ENCODE results near the gene LRRC66.

LRRC66 gene

GRCh38 chr4:52019936-52020657 lies at the start of gene LRRC66:
LRRC66 (minus strand) TSS chr4:52020363; CDS start chr4:52017613, 2,750 bp downstream.
- DNase-seq = no peak

DNA sequence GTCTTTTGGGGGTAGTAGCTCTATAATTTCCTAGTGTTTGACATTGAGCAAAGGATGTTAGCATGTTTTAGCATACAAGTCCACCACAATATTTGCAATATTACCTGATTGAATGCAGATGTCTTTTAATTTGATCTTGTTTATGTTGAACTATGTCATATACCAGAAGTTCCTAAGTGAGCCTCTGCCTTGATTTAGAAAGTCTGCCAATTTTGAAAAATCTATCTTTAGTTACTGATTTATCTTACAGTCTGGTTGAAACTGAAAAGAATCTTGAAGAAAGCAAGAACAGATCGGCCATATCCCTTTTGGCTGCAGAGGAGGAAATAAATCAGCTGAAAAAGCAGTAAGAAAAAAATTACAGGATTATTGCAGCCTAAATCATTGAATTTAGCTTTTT lies 49.4 kb upstream of the LRRC66 start:
- DNase-seq = no peak

DNA sequence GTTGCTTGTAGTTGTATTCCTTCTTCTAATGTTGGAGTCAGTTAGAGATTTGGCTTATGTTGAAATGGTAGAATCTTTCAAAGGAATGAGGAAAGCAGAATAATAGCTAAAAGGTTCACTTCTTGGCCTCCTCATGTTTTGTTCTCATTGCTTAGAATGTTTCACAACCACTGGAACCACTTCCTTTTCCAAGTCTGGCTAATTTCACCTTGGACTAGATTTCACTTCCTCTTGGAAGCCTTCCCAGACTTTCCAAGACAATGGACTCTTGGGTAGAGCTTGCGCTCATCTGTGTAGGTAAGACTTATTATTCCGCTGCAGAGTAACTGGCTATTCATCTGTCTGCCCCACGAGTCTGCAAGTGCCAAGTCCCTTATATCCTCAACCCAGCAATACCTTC lies 39.2 kb upstream of the LRRC66 start:
- no peak for DNase-seq

GRCh38 chr4:52058275-52058674 lies 38.1 kb upstream of the LRRC66 start:
- DNase-seq = no peak

- DNase-seq = no peak
Measured at GRCh38 chr4:52057196-52057595, 37.0 kb upstream of the LRRC66 start.

DNA sequence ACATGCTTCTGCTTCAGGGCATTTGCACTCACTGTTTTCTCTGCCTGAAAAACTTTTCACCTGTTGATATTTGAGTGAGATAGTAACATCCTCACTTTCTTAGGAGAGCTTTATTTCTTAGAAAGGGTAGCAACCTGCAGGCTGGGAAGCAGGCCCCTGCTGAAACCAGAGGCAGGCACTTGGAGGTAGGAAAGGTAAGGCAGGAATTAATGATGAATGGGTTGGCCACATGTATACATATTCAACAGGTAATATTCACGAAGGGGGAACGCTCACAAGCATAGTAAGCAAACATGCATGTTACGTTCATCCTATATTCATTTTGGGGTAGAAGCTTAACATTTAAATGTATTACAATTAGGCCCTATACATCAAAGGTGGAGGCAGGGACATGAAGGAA lies 34.1 kb upstream of the LRRC66 start:
- no peak for DNase-seq

- no peak for DNase-seq
Measured at GRCh38 chr4:52052475-52052780, 32.3 kb upstream of the LRRC66 start.

- peak; percentile 1 for DNase-seq
Measured at GRCh38 chr4:52051615-52052474, 31.7 kb upstream of the LRRC66 start.

DNA sequence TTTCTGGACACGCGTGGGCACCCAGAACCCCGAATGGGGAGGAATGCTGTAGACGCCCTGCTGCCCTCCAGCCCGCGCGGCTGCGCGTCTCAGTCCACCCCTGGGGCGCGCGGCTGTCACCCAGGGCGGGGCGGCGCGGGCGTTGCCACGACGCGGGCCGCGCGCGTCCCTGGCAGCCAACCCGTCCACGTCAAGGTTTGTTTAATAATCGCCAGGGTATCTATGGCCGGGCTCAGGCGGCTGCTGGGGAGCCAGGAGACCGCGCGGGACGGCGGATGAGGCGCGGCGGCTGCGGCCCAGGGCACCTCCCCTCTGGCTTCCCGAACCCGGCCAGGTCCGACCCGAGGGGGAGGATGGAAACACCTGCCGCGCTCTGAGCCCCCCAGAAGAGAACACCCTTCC lies 31.1 kb upstream of the LRRC66 start, which contains the start of gene SPATA18:
TSS of gene SPATA18 (plus strand) at position 92 of the 402 bp plus-strand sequence. CDS start 401 bp downstream, outside the sequence.
- DNase-seq = no peak

DNA sequence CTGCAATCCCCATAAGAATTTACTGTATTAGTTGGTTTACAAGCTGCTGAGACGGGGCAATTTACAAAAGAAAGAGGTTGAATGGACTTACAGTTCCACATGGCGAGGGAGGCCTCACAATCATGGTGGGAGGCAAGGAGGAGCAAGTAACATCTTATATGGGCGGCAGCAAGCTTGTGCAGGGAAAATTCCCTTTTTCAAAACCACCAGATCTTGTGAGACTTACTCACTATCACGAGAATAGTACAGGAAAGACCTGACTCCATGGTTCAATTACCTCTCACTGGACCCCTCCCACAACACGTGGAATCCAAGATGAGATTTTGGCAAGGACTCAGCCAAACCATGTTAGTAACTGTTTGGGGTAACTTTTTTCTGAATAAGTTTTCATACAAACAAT lies 29.1 kb upstream of the LRRC66 start:
- DNase-seq = no peak

GRCh38 chr4:52045028-52045427 lies 24.9 kb upstream of the LRRC66 start:
- DNase-seq = no peak

GRCh38 chr4:52038103-52038912 lies 18.1 kb upstream of the LRRC66 start, which contains the start of gene SGCB:
SGCB (minus strand) TSS chr4:52038299; CDS start chr4:52038259, 40 bp downstream.
- DNase-seq = peak; percentile 77

- no peak for DNase-seq
Measured at GRCh38 chr4:52037689-52038102, 17.5 kb upstream of the LRRC66 start.

GRCh38 chr4:52036886-52037530 lies 16.8 kb upstream of the LRRC66 start:
- DNase-seq = no peak

DNA sequence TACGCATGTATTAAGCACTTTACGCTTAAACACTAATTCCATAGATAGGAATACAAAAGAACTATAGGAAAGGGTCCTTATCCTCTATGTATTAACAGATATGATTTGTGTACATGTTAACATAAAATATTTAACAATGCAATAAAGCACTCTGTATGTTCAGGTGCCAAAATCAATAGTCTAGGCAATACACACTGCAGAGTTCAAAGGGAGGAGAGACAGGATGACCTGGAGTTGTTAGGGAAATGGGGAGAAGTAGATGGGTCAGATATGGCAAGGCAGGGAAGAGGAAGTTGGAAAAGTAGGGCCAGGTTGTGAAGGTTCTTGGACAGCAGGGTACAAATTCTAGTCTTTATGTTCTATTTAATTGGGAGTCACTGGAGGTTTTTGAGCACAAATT lies 15.0 kb upstream of the LRRC66 start:
- DNase-seq = no peak

GRCh38 chr4:52032005-52032404 lies 11.8 kb upstream of the LRRC66 start:
- DNase-seq = no peak

DNA sequence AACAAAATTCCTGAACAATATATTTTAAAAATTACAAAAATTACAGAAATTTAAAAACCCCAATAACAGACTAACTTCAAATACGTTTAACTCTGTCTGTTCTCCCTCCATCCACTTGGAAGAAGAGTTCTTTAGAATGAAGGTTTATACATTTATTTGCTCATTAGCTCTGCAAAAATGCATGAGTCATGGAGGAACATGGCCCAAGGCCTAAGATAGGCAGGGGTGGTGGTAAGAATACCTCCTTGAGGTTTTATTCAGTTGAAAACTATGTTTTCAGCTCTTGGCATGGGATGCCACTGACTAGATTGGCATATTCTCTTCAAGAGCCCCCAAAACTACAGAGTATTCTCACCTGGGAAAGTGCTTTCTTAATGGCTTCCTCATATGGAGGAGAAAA lies 8.8 kb upstream of the LRRC66 start:
- DNase-seq = no peak

DNA sequence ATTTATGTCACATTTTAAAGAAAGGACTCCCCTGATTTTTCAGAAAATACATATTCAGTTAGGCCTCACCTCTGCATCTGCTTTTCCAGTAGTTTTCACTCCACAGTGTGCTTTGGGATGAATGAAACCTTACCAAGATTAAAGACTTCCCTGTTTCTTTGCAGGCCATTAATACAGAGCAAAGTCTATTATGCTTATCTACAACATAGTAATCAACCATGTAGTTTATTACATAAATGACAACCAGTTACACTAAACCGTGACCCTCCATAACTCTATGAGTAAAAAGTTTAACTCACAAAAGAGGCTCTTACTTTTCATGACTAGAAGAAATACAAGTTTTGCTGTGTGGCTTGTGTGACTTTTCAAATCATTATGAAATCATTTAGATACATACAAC lies 2.3 kb downstream of the LRRC66 start:
- DNase-seq = no peak

DNA sequence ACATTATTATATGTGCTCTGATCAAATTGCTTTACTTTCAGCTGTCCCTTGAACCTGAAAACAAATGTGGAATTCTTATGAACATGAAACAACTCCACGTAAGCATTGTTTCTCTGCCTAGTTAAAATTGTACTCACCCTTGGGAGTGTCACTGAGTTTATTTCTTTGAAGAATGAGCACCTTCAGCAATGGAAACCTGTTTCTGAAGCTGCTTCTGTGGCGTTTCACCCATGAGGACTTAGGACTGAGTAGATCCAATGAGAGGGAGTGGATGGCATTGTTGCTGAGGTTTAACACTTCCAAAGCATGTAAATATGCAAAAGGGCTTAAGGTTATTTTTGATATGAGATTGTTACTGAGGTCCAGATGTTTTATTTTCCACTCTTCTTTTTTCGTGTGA lies 3.2 kb downstream of the LRRC66 start:
- no peak for DNase-seq

GRCh38 chr4:52015366-52015765 lies 4.8 kb downstream of the LRRC66 start:
- no peak for DNase-seq

- no peak for DNase-seq
Measured at GRCh38 chr4:52014903-52015302, 5.3 kb downstream of the LRRC66 start.

DNA sequence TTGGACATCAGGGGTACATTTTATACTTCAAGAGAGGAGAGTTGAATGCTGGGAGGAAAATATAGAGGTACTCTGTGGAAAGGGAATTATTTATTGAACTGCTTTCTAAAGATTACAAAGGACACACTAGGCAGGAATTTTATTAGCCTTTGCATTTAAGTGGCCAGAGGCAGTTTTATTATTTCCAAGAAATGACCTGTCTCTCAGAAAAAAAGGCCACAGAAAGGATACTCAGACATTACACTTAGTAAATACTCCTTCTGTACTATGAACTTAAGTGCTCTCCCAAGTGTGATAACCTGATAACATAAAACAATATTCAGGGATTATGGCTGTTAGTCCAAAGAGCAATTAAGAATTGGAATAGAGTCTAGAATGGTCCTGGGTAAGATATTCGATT lies 7.5 kb downstream of the LRRC66 start:
- DNase-seq = no peak

- DNase-seq = no peak
Measured at GRCh38 chr4:52010986-52011385, 9.2 kb downstream of the LRRC66 start.

Measured in stimulated activated CD4-positive, alpha-beta T cell treated with anti-CD3 and anti-CD28 coated beads, Interleukin-4, amount 100 ng/mL, for 1 hour (primary cell).